MCF 10A (cell line): ENCODE data around the gene SMG6. TPM values are rescaled to one million over a fixed set of nuclear protein-coding genes. Genes with fewer than 3 reads are reported as not detected.
"Not testable (repeated sequence)": the region's sequence is repeated elsewhere in the genome, so short reads cannot be mapped to it uniquely, and the experiment has no call there.

ENCODE experiments used
- BruUV-seq: library from RNA; stranded (reverse); fragments of 400-500 nt; replicated peaks from 2 replicates; lab custom pipeline; 2021; lab: Mats Ljungman, UMichigan
- CTCF ChIA-PET: fragments of 300-600 bp; sonication (Branson Sonifier 250); formaldehyde crosslinking; extraction: SDS; loops from one replicate; lab custom pipeline; 2021; ENCODE audit warnings: antibody characterized with exemption, inconsistent platforms; lab: Yijun Ruan, JAX
- POLR2A ChIA-PET: fragments of 300-600, 350-650 bp; sonication (Branson Sonifier 250); formaldehyde crosslinking; extraction: SDS; loops from one replicate; lab custom pipeline; 2020; ENCODE audit warnings: antibody characterized with exemption, inconsistent platforms; lab: Yijun Ruan, JAX
- DNase-seq: peaks from one replicate; pipeline ENCODE4 v3.0.0-alpha.2; 2018; ENCODE audit not compliant: unreplicated experiment
- H3K27ac Mint-ChIP-seq: one replicate; pipeline ENCODE4 v1.8.0; 2022; ENCODE audit warnings: mild to moderate bottlenecking, low read depth, mixed read lengths; ENCODE audit not compliant: unreplicated experiment
- H3K27me3 Mint-ChIP-seq: one replicate; pipeline ENCODE4 v1.8.0; 2022; ENCODE audit warnings: mixed read lengths; ENCODE audit not compliant: insufficient read depth, unreplicated experiment
- H3K36me3 Mint-ChIP-seq: one replicate; pipeline ENCODE4 v1.8.0; 2022; ENCODE audit warnings: mild to moderate bottlenecking, moderate library complexity, mixed read lengths; ENCODE audit not compliant: insufficient read depth, unreplicated experiment
- H3K4me1 Mint-ChIP-seq: one replicate; pipeline ENCODE4 v1.8.0; 2022; ENCODE audit warnings: mixed read lengths; ENCODE audit not compliant: insufficient read depth, unreplicated experiment
- H3K4me3 Mint-ChIP-seq: one replicate; pipeline ENCODE4 v1.8.0; 2022; ENCODE audit warnings: mild to moderate bottlenecking, moderate library complexity, mixed read lengths; ENCODE audit not compliant: unreplicated experiment
- H3K9me3 Mint-ChIP-seq: one replicate; pipeline ENCODE4 v1.8.0; 2022; ENCODE audit warnings: mixed read lengths; ENCODE audit not compliant: unreplicated experiment
- intact Hi-C: fragments of 100-400 bp; cut with micrococcal nuclease; formaldehyde crosslinking; loops from 2 replicates; pipeline ENCODE4 v1.14.1; 2022
- total RNA-seq: library from RNA; stranded (reverse); gene quantifications from 2 replicates; pipeline ENCODE4 v1.2.3, GENCODE V29; 2022
- TF ChIP-seq, protein P1 (sequence below): fragments of 200-600 bp; IDR thresholded peaks from one replicate; pipeline ENCODE4 v1.8.0; 2022; ENCODE audit warnings: antibody characterized with exemption, mild to moderate bottlenecking; ENCODE audit not compliant: unreplicated experiment

The SMG6 gene
- total RNA-seq, 1 experiment from 2014 or later: 17.0 TPM

DNA sequence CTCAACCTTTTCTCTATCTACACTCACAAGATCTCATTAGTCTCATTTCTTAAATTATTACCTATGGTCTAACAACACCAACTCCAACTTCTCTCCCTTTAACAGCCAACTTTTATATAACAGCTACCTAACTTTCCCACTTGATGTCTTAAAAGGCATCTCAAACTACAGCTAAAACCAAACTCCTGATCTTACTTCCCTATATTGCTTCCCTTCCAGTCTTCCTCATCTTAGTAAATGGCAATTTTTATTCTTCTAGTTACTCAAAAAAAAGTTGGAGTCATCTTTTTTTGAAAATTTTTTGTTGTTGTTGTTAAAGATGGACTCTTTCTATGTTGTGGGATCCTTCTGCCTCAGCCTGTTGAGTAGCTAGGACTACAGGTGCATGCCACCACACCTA lies 15.5 kb upstream of the SMG6 start:
- CTCF ChIA-PET: interaction anchor here (0.9 to 1.5 kb wide), 2 partner anchors 10 to 12 kb away, joined by 4 to 5 read pairs; no protein-coding TSS in a partner anchor
- no peaks in the 10 kb centered on the region for H3K4me1 Mint-ChIP-seq
- H3K27me3 Mint-ChIP-seq: no peaks in the 10 kb centered on the region
- POLR2A ChIA-PET: interaction anchor here (0.7 to 1.5 kb wide), 2 partner anchors 10 to 17 kb away, joined by 3 to 5 read pairs; partner anchors contain the start of gene TSR1
- no peaks in the 10 kb centered on the region for H3K9me3 Mint-ChIP-seq
- no peak overlapping the region for H3K4me3 Mint-ChIP-seq
- no TSS peak for BruUV-seq
- intact Hi-C loops: no loop called here
- TF ChIP-seq, protein P1, sequence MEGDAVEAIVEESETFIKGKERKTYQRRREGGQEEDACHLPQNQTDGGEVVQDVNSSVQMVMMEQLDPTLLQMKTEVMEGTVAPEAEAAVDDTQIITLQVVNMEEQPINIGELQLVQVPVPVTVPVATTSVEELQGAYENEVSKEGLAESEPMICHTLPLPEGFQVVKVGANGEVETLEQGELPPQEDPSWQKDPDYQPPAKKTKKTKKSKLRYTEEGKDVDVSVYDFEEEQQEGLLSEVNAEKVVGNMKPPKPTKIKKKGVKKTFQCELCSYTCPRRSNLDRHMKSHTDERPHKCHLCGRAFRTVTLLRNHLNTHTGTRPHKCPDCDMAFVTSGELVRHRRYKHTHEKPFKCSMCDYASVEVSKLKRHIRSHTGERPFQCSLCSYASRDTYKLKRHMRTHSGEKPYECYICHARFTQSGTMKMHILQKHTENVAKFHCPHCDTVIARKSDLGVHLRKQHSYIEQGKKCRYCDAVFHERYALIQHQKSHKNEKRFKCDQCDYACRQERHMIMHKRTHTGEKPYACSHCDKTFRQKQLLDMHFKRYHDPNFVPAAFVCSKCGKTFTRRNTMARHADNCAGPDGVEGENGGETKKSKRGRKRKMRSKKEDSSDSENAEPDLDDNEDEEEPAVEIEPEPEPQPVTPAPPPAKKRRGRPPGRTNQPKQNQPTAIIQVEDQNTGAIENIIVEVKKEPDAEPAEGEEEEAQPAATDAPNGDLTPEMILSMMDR: no peak
- no peak overlapping the region for H3K27ac Mint-ChIP-seq
- H3K36me3 Mint-ChIP-seq: peaks cover 9% of the 10 kb centered on the region
- DNase-seq: no peak

DNA sequence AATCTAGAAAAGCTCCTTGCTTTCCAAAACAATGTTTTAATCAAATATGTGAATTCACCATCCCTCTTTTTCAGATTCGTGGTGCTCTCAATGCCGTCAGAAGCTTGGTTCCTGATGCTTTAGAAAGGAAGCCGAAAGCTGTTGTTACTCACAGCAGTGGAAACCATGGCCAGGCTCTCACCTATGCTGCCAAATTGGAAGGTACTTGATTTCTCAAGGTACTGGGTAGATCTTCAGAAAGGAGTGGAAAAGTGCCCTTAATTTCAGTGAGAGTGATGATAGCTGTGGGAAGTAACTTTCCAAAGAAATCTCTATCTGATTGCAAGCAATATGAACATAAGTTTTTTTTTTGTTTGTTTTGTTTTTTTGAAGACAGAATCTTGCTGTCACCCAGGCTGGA lies 14.2 kb upstream of the SMG6 start:
- Mint-ChIP-seq H3K9me3 (no peaks in the 10 kb centered on the region), H3K27ac (no peak overlapping the region), H3K4me3 (no peak overlapping the region), H3K4me1 (no peaks in the 10 kb centered on the region), H3K36me3 (peaks cover 9% of the 10 kb centered on the region), H3K27me3 (no peaks in the 10 kb centered on the region)
- intact Hi-C loops: no loop called here
- TF ChIP-seq, protein P1: no peak
- ChIA-PET POLR2A (interaction anchor here (0.9 to 1.8 kb wide), 6 partner anchors 14 to 31 kb away, joined by 3 to 9 read pairs (median 4); partner anchors contain the start of genes SMG6, SRR and TSR1), CTCF (interaction anchor here (0.6 to 0.7 kb wide), 2 partner anchors 15 to 1577 kb away, joined by 3 to 7 read pairs; no protein-coding TSS in a partner anchor)
- DNase-seq: no peak
- no TSS peak for BruUV-seq

DNA sequence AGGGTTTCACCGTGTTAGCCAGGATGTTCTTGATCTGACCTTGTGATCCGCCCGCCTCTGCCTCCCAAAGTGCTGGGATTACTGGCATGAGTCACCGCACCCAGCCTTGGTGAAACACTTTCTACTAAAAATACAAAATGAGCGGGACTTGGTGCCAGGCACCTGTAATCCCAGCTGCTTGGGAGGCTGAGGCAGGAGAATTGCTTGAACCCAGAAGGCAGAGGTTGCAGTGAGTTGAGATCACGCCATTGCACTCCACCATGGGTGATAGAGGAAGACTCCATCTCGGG lies 13.3 kb upstream of the SMG6 start:
- H3K27ac Mint-ChIP-seq, CTCF ChIA-PET, intact Hi-C loops, H3K27me3 Mint-ChIP-seq, BruUV-seq, H3K9me3 Mint-ChIP-seq, H3K4me3 Mint-ChIP-seq, H3K4me1 Mint-ChIP-seq, H3K36me3 Mint-ChIP-seq: not testable (repeated sequence)
- peak; percentile 62 for DNase-seq
- POLR2A ChIA-PET: interaction anchor here (0.6 to 1.8 kb wide), 6 partner anchors 13 to 73 kb away, joined by 3 to 9 read pairs (median 4); partner anchors contain the start of genes SGSM2, SMG6, SRR and TSR1

DNA sequence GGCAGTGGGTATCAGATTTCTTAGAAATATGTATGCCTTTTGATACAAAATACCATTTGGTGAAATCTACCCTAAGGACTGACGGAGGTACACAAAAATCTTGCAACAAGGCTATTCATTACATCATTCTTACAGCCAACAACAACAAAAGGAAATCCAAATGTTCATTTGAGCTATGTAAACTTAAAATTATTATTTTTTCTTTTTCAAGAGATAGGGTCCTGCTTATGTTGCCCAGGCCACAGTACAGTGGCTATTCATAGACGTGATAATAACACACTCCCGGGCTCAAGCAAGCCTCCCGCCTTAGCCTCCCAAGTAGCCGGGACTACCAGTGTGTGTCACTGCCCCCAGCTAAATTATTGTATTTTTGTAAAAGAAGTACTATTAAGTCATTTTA lies 9.2 kb upstream of the SMG6 start:
- intact Hi-C loops: no loop called here
- peaks cover 16% of the 10 kb centered on the region for H3K36me3 Mint-ChIP-seq
- BruUV-seq: no TSS peak
- H3K27me3 Mint-ChIP-seq: no peaks in the 10 kb centered on the region
- CTCF ChIA-PET: no interaction called here
- no peak overlapping the region for H3K27ac Mint-ChIP-seq
- peaks cover 6% of the 10 kb centered on the region for H3K4me1 Mint-ChIP-seq
- DNase-seq: no peak
- H3K4me3 Mint-ChIP-seq: no peak overlapping the region
- TF ChIP-seq, protein P1: no peak
- no peaks in the 10 kb centered on the region for H3K9me3 Mint-ChIP-seq
- POLR2A ChIA-PET: interaction anchor here (0.6 to 0.8 kb wide), 2 partner anchors 22 to 533 kb away, joined by 4 read pairs; no protein-coding TSS in a partner anchor
